Medulla oblongata (tissue), 1 donor: ENCODE data around the gene ABHD15.

Source experiments
- DNase-seq: peaks from one replicate; pipeline ENCODE4 v3.0.0-alpha.2; 2015; ENCODE audit errors: extremely low spot score

Gene ABHD15

DNA sequence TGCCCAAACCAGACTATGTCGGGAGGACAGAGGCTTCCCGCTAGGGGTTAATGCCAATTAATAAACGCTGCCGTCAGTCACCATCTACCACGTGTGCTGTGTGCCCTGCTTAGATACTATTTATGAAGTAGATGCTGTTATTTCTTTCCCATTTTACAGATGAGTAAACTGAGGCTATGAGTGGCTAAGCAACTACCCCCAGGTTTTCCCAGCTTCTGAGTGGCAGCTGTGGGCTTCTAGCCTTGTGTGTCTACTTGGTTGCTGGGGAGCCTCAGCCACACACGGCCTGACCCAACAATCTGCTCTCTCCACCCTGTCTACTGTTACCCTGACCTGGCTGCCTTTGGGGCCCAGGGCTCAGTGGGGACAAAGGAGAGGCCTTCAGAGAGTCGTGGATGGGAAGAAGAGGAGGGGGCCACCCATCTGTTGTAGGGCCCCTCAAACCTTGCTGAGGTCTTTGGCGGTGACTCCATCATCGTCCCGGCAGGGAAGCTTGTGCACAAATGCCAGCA, 15.5 kb upstream of the ABHD15 start:
- no peak for DNase-seq

DNA sequence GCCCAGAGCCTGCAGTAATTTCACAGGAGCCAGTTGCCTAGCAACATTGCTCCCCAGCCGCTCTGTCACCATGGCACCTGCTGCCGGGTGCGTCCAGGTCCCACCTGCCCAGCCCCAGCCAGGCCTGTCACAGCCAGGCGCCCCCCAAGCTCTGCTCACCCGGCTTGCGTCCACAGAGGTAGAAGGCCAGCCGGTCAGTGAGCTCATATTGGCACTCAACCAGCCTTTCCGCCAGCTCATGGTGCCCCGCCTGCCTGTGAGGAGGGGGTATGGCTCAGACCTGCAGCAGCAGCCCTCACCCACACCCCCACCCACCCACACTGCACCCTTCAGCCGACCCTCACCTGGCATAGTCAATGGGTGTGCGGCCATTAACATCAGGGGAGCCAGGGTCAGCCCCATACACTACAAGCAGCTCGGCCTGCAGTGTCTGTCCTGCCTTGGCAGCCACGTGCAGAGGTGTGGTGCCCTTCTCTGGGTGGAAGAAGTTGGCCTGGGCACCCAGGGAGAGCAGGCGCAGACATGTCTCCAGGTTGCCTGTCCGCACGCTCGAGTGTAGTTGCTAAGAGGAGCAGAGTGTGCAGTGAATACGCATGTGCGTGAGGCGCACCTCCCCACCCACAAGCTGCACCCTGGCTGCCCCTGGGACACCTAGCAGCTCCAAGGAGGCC, 14.9 kb upstream of the ABHD15 start:
- no peak for DNase-seq

DNA sequence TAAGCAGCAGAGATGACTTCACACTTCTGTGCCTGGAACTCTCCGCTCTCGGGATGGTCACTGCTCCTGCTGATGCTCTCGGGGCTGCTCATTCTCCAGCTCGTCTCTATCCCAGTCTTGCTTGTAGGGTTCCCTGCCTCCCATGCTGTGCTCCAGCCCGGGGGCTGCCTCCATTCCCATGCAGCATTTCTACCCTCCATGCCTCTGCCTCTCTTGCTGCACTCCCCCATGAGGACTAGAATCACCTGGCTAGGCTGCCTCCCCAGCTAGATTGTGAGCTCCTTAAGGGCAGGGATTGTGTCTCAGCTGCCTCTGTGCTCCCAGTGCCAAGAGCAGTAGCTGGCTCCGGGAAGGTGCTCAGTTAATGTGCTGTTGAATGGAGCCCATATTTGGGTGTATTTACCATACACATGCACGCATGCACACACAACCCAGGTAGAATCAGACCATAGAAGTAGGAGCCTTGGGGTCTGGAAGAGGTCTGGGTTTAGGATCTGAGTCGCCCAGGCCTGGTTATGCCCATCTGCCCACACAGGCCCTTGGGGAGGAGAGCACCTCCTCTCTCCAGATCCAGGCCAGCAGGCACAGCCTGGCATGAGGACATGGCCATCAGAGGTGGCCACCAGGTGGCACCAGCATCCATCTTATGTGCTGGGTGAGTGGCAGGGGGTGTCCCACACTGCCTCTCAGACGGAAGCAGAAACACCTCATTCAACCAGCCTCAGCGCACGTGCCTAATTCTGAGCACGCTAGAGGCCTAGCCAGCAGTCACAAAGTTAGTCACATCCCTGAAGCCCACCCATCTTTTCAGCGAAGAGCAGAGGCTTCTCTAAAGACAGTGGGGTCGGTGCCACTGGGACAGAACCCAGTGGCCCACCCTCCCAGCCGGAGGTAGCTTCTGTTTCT, 13.3 kb upstream of the ABHD15 start:
- DNase-seq, result peak; percentile 94

DNA sequence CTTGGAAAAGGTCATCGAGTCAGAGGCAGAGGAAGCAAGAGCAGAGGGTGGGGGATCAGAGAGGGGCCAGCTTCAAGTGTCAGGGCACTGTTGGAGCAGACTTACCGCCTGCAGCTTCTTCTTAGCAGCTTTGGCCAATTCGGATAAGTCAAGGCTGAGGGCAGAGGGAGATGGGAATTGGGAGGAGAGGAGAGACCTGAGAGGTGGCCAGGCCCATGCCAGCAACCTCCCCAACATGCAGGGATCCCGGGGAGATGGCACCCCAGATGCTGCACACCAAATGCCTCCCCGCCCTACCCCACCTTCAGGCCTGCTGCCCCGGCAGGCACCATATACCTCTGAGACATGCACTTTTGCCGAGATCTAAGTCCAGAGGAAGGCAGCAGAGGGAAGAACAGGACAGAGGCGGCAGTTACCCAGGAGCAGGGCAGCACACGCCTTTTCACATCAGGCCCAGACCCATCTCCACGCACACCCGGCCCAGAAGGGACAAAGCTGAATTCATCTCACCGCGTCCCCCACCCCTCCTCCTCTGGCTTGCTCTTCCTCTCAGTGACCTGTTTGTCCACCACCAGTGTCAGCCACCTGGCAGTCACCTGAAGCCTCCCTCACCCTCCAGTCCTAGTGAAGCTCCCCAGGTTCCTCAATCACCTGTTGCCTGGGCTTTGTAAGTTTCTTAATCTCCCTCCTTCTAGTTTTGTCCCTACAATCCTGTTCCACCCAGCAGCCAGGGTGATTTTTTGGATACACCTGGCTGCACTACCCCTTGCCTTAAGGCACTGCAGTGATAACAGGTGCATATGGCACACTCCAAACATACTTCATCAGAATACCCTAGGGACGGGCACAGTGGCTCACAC, 12.0 kb upstream of the ABHD15 start:
- DNase-seq, result no peak

DNA sequence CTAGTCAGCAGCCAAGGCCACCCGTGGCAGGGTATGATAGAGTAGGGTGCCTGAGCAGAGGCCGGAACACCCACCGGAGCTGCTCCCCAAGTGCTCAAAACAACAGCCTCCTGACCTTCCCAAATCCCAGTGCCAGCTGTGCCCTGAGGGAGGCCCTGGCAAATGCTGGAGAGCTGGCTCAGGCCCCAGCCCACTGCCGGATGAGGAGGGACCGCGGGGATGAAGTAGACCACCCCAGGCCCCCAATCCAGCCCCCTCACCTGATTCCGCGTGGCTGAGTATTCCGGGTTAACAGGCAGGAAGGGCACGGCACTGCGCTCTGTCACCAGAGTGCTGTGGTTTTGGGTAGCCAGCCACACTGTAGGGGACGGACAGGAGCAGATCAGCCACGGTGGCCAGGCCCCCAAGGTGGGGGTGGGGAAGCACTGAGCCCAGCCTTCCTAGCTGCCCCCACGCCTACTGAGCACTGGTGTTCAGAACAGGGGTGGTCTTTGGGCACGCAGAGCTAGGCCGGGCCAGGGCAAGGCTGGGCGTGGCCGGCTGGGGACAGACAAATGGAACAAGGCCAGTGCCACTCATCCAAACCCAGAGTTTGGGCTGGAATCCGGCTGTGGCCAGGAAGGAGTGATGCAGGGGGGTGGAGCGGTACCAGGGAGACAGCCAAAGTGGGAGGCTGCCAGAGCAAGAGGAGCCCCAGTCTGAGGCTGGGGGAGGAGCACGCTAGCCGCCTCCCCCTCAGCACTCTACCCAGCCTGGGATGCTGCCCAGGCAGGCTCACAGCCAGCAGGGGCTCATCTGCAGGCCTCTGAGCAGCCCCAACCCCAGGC, 10.8 kb upstream of the ABHD15 start:
- DNase-seq, result peak; percentile 81

DNA sequence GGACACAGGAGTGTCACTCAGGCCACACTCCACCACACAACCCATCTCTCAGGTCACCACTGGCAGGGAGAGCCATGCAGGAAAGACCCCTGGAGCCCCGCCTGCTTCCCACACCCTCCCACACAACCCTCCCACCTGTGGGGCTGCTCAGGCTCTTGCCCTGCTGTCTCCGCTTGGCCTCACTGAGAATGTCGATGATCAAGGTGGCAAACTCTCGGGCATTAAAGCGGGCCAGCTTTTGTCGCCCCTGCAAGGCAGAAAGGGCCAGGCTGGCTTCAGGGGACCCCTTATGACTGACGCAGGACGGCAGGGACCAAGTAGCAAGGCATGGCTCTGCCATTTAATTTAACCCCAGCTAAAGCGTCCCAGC, 10.1 kb upstream of the ABHD15 start:
- DNase-seq, result no peak

DNA sequence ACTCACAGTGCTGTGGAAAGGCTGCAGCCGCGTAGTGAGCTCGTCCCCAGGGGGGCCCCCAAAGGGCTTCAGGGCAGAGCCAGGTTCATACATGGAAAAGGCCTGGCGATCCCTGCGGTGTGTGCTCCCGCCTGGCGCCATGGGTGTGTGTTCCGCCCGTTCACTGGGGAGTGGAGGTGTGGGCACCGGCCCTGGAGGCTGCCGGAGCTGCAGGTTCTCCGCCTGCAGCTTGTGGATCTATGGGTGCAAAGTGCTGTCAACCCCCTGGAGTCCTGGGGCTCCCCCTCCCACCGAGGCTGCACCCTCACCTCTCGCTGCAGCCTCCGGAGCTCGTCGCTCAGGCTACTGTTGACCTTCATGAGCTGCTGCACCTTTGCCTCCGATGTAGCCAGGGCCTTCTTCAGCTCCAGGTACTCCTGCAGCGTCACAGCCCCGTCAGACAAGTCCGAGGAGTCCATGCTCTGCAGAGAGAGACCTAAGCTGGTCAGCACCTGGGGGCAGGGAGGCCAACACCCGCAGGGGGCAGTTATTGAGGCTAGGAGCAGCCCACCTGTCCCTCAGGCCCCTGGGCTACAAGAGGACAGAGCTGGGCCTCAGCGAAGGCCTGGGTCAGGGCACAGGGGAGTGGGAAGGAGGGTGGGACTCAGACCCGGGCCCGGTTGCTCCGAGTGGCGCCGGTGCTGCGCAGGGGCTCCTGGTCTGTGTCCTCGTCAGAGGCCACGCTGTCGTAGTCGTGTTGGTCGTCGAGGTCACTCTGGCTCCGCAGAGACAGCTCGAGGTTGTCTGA, 9.6 kb upstream of the ABHD15 start:
- DNase-seq, result no peak

DNA sequence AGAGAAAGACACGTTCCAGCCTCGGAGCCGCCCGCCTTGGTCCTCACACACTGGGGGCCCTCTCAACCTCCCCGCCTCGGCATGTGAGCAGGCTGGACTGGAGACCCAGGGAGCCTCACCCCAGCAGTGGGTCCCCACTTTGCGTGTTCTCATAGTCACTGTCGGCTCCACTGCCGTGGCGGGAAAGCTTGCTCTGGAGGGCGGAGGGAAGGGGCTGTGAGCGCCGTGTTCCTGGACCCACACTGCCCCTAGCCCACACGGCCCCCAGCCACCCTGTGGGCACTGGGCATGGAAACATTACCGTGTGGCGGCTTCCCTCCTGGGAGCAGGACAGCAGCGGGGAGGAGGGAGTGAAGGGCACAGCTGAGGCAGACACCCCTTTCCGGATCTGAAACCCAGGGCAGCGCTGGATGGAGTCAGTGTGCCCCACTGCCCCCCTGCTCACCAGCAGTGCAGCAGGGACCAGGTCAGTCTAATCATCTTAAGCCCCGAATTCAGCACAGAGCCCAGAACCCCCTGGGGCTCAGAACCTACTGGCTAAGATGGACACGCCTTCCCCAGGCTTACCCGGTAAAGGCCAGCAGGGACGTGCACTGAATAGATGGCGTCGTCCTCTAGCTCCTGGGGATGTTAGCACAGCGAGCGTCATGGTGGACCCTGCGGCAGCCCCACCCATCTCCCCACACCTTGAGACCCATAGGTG, 8.8 kb upstream of the ABHD15 start:
- no peak for DNase-seq

DNA sequence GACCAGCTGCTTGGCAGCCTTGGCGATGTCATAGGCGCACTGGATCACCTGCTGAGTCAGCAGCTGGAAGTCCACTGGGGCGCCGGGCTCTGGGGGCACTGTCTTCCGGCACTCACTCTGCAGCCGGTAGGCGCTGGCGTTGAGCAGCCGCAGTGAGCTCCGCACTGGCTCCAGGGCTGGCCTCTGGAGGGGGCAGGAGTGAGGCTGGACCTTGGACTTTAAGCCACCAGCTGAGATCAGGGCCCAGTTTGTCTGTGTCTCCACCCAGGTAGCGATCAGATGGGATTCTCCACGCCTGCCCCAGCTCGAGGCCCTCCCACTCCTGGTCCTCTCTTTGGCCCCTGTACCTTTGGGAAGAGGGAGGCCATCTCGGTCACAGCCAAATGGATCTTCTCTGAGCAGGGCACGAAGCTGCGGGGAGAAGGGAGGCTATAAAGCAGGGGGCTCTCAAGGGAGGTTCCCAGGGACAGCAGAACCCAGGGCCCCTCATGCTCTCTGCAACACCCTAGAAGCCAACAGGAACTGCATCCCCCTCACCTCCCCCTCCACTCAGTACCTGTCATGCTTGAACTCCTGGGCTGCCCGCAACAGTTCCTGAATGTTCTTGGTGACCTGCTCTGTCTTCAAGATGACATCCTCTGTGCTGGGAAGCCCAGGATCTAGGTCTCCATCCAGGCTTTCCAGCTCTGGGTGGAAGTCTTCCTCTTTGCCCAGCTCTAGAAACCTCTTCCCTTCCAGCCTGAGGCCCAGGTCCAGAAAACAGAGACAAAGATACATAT, 8.1 kb upstream of the ABHD15 start:
- no peak for DNase-seq

DNA sequence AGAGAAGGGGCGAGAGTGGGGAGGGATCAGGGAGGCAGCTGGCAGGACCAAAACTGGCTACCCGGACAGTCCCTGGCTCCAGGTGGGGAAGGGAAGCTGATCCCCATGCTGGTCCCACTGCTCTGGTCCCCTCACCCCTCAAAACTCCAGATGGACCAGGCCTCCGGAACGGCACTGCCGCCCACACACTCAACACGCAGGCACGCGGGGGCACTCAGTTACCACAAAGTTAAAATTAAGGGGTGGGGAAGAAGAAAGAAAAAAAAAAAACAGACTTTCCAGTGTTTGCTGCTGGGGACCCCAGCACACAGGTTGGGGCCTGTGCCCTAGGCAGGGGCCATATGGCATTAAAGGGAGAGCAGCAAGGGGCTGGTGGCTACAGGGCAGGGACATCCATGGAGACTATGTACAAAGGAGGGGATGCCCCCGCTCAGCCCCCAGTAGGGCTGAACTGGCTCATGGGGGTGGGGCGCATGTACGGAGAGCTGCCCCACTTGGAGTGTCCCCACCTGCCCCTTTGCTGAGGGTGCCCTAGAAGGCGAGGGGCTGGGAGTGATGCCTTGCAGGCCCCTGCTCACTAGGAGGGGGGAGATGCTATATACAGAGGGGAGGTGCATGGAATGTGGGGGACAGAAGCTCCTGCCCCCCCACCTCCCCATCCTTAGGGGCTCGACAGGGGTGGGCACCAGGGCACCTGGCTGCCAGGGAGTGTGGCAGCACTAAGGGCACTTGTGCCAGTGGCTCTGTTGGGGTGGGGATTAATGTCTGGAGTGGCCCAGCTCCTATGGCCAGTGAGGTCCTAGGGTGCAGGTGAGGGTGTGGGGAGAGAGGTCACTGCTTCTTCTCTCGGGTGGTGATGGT, 7.3 kb upstream of the ABHD15 start:
- DNase-seq, result no peak

DNA sequence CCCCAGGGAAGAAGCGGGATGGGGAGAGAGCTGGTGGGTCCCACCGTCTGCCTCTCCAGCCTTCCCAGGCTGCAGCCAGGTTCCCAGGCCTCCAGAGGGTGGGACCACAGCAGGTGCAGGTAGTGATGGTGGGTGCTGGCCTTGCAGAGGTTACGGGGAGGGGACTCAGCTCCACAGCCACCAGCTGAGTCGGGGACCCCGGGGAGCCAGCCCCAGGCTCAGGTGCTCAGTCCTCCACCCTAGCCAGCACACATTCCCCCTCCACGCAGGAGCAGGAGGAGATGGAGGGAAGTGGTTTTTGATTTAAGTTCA, 6.7 kb upstream of the ABHD15 start:
- no peak for DNase-seq

DNA sequence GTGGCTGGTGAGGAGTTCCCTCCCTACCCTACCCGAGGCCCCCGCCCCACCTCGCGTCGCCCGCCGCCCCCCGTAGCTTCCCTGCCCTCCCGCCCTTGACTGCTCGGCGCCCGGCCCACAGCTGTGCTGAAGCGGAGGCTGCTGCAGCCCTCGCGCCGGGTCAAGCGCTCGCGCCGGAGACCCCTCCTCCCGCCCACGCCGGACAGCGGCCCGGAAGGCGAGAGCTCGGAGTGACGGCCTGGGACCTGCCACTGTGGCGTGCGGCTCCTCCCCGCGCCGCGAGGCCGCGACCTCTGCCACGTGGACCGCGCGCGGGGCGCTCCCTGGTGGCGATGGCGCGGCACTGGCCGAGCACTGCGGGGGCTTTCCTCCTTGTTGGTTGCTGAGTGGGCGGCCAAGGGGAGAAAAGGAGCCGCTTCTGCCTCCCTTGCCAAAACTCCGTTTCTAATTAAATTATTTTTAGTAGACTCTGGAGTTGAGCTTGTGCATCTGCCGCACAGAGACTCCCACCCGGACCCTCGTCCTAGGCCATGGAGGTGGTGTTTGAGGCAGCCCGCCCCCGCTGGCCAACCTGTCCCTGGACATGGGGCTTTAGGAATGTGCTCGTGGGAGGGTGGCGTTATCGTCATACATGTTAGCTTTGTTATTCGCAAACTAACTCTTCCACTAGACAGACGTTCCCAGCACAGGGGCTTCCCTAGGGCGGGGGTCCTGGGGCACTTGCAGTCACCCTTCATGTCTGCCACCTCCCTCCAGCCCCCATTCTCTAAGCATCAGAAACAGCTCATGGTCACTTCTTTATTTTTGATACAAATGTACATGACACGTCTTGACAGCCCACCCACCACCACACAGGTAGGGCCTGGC, 6.1 kb upstream of the ABHD15 start:
- DNase-seq, result peak; percentile 64

DNA sequence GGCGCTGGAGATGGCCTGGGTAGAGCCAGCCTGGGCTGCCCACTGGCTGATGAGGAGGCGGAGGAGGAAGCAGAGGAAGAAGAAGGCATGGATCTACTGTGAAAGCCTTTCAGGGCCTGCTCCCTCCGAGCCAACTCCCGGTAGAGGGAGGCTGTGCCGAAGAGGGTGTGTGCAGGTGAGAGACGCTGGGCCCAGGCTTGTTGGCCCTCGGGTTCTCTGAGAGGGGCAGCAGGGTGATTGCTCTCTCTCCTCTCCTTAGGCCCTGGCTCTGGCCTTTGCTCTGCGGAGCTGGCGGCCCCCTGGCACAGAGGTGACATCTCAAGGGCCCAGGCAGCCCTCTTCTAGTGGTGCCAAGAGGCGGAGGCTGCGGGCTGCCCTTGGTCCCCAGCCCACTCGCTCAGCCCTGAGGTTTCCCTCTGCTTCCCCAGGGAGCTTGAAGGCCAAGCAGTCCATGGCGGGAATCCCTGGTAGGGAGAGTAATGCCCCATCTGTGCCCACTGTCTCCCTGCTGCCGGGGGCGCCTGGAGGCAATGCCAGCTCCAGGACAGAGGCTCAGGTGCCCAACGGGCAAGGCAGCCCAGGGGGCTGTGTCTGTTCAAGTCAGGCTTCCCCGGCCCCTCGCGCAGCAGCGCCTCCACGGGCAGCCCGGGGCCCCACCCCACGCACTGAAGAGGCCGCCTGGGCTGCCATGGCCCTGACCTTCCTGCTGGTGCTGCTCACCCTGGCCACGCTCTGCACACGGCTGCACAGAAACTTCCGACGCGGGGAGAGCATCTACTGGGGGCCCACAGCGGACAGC, 5.2 kb upstream of the ABHD15 start:
- no peak for DNase-seq

DNA sequence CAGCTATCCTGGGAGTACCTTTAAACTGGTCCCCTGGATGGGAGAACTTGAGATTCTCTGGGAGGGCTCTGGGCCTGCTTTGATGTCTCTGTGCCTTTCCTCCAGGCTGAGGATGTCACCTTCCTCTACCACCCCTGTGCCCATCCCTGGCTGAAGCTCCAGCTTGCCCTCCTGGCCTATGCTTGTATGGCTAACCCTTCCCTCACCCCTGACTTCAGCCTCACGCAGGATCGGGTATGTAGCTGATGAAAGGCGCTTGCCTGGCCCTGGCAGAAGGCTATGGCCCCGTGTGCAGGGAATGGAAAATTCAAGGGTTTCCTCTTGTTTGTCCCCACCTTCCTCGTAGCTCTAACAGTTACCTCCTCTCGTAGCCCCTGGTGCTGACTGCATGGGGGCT, 4.6 kb upstream of the ABHD15 start:
- no peak for DNase-seq

DNA sequence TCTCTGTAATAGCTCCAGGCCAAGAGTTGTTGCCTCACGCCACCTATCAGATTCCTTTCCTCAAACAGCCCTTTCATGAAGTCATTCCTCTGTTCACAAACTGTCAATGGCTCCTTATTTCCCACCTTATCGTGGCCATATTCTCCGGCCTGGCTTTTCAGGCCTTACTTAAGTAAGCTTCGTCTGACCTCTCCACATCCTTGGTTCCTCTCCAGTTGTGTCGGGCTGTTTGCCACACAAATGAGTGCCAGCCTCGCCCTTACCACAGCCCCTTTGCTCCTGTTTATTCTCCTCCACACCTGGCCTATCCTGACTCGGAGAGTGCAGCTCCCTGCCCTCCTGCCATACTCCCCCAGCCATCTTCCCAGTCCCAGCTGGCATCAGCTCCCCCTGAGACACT, 3.7 kb upstream of the ABHD15 start:
- DNase-seq, result no peak

DNA sequence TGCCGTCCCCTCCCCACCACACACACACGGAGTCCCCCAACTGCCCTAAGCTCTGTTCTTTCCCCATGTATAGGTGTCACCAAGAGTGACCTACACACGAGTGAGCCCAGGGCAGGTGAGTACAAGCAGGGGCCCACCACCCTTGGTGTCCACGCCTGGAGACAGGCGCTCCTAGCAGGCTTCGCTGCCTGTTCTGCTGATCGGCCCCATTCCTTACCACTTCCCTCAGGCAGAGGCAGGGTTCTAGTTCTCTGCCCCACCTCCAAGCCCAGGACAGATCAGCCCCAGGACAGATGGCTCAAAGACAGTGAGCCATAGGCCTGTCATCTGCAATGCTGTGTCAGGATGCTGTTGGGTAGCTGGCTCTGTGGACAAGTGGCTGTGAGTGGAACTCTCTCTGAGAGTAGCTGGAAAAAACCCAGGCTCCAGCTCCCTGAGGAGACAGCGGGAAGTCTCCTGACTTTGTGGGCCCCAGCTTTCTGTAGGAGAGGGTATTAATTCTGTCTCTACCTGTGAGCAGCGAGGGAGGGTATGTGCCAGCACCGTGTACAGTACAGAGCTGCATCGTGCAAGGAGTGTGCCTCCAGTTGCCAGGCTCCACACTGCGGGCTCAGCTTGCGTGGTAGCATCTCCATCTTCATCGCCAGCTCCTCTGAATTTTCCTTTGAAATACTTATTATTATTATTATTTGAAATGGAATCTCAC, 2.6 kb upstream of the ABHD15 start:
- DNase-seq, result no peak
